NT2/D1 (cell line): Measurements from ENCODE around the gene USP46.

ENCODE experiments used
- SUZ12 ChIP-seq: IDR thresholded peaks from 2 replicates; pipeline ENCODE4 v1.6.1; 2011; ENCODE audit not compliant: insufficient read length, insufficient read depth; ENCODE audit errors: extremely low read depth
- YY1 ChIP-seq: IDR thresholded peaks from 2 replicates; pipeline ENCODE4 v1.6.1; 2011; ENCODE audit not compliant: insufficient read length, insufficient read depth
- ZNF274 ChIP-seq: IDR thresholded peaks from 2 replicates; pipeline ENCODE4 v1.6.1; 2011; ENCODE audit warnings: mild to moderate bottlenecking, low read depth, low read length

GRCh38 chr4:52621567-52621966, 37.5 kb downstream of the USP46 start:
- TF ChIP-seq SUZ12 (no peak), YY1 (no peak), ZNF274 (no peak)
